Suprapubic skin (tissue), 4 donors: ENCODE results near the gene PIGH.

ENCODE experiments used
- EP300 ChIP-seq: sonication (generic); formaldehyde crosslinking; IDR thresholded peaks from one replicate; pipeline ENCODE4 v1.6.1; 2017; ENCODE audit warnings: antibody characterized with exemption
- POLR2A ChIP-seq, 2 donors: fragments of 450-650 bp; IDR thresholded peaks; one replicate each; pipeline ENCODE4 v1.6.1; 2017; ENCODE audit warnings: antibody characterized with exemption in 2 of 2, mild to moderate bottlenecking in 2 of 2, moderate library complexity in 2 of 2
- POLR2AphosphoS5 ChIP-seq, 3 donors: sonication (generic); formaldehyde crosslinking; IDR thresholded peaks; one replicate each; pipeline ENCODE4 v1.6.1; 2017; ENCODE audit warnings: antibody characterized with exemption in 3 of 3
- TF ChIP-seq, protein P1 (sequence below), 2 donors: fragments of 200-600 bp in 1 of 2; fragments of 450-650 bp in 1 of 2; sonication (generic) in 1 of 2; IDR thresholded peaks; one replicate each; pipeline ENCODE4 v1.5.1; 2016 to 2019; ENCODE audit warnings: antibody characterized with exemption in 2 of 2, mild to moderate bottlenecking in 1 of 2, moderate library complexity in 1 of 2

- no peak for TF ChIP-seq POLR2A (IDR thresholded peaks at IDR 0.05)
- TF ChIP-seq, protein P1, sequence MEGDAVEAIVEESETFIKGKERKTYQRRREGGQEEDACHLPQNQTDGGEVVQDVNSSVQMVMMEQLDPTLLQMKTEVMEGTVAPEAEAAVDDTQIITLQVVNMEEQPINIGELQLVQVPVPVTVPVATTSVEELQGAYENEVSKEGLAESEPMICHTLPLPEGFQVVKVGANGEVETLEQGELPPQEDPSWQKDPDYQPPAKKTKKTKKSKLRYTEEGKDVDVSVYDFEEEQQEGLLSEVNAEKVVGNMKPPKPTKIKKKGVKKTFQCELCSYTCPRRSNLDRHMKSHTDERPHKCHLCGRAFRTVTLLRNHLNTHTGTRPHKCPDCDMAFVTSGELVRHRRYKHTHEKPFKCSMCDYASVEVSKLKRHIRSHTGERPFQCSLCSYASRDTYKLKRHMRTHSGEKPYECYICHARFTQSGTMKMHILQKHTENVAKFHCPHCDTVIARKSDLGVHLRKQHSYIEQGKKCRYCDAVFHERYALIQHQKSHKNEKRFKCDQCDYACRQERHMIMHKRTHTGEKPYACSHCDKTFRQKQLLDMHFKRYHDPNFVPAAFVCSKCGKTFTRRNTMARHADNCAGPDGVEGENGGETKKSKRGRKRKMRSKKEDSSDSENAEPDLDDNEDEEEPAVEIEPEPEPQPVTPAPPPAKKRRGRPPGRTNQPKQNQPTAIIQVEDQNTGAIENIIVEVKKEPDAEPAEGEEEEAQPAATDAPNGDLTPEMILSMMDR (IDR thresholded peaks at IDR 0.05): no peak
- no peak for TF ChIP-seq EP300
- TF ChIP-seq POLR2AphosphoS5 (IDR thresholded peaks at IDR 0.05): no peak
Observed at GRCh38 chr14:67575684-67576083, 24.4 kb downstream of the PIGH start.
